HG02610 (cell line): ENCODE data around the gene SLC1A1.
"Not testable (repeated sequence)": the region's sequence is repeated elsewhere in the genome, so short reads cannot be mapped to it uniquely, and the experiment has no call there.

Source experiments
- ATAC-seq: cut with Tn5 transposase; IDR thresholded peaks from one replicate; pipeline ENCODE4 v1.9.1; 2021; ENCODE audit warnings: mild to moderate bottlenecking, moderate library complexity; ENCODE audit not compliant: unreplicated experiment

The SLC1A1 gene

GRCh38 chr9:4574657-4575243 is 84.5 kb downstream of the SLC1A1 start:
- ATAC-seq = peak; percentile 49

- no peak for ATAC-seq
Observed at GRCh38 chr9:4575997-4576396, 85.7 kb downstream of the SLC1A1 start.

GRCh38 chr9:4576448-4576847 is 86.2 kb downstream of the SLC1A1 start:
- no peak for ATAC-seq

GRCh38 chr9:4579001-4579400 is 88.7 kb downstream of the SLC1A1 start:
- no peak for ATAC-seq

- no peak for ATAC-seq
Observed at GRCh38 chr9:4581035-4581760, 90.9 kb downstream of the SLC1A1 start.

GRCh38 chr9:4581861-4582565 is 91.7 kb downstream of the SLC1A1 start:
- ATAC-seq = no peak

- no peak for ATAC-seq
Observed at GRCh38 chr9:4583001-4583400, 92.7 kb downstream of the SLC1A1 start.

GRCh38 chr9:4584636-4585035 is 94.4 kb downstream of the SLC1A1 start:
- ATAC-seq = no peak

GRCh38 chr9:4585135-4585534 is 94.9 kb downstream of the SLC1A1 start:
- ATAC-seq = no peak

GRCh38 chr9:4588721-4589120 is 98.5 kb downstream of the SLC1A1 start:
- ATAC-seq = no peak

- ATAC-seq = no peak
Observed at GRCh38 chr9:4590430-4591122, 100.3 kb downstream of the SLC1A1 start.

- ATAC-seq = no peak
Observed at GRCh38 chr9:4591123-4591500, 100.8 kb downstream of the SLC1A1 start.

GRCh38 chr9:4592295-4592694 is 102.0 kb downstream of the SLC1A1 start:
- ATAC-seq = no peak

GRCh38 chr9:4592886-4593285 is 102.6 kb downstream of the SLC1A1 start:
- no peak for ATAC-seq

GRCh38 chr9:4594545-4594944 is 104.3 kb downstream of the SLC1A1 start:
- ATAC-seq = no peak

- ATAC-seq = no peak
Observed at GRCh38 chr9:4594994-4595393, 104.7 kb downstream of the SLC1A1 start.

- no peak for ATAC-seq
Observed at GRCh38 chr9:4596165-4596922, 106.1 kb downstream of the SLC1A1 start.

GRCh38 chr9:4600368-4600767 is 110.1 kb downstream of the SLC1A1 start:
- ATAC-seq = peak; percentile 56

- no peak for ATAC-seq
Observed at GRCh38 chr9:4603830-4604229, 113.6 kb downstream of the SLC1A1 start.

- ATAC-seq = no peak
Observed at GRCh38 chr9:4604678-4605095, 114.4 kb downstream of the SLC1A1 start.

- ATAC-seq = not testable (repeated sequence)
Observed at GRCh38 chr9:4606033-4606432, 115.8 kb downstream of the SLC1A1 start.
